ENCODE measurements around the gene CD96. TPM values are rescaled to one million over a fixed set of nuclear protein-coding genes. Genes with fewer than 3 reads are reported as not detected.
A peak's percentile ranks its signal among the peaks of the same experiment; 100 is the strongest.

Gene CD96
- total RNA-seq, 1 experiment from 2014 or later = 0.59 TPM

DNA sequence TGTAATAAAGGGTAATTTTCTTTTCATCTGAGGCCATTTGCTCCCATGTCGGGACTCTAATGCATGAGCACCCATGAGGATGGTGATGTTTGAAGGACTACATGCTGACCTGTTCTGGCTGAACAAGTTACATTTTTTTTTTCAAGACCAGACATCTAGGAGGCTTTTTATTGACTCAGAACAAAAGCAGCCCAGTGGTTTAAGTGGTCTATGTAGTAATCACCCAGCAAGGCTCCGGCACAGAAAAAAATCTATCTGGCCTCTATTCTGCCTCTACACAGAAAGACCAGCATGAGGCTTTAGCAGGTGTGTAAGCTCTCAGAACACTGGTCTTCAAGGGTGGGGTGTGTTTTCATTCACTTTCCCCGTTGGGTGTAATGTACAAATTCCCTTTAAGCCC lies 148.2 kb downstream of the CD96 start:
- intact Hi-C loops (cut with micrococcal nuclease; ENCODE audit: unreplicated experiment) = loop anchor here (1.0 kb wide), 1 partner anchor 8 kb away; no protein-coding TSS in a partner anchor
- Histone ChIP-seq H3K4me3 (ENCODE audit: low read depth, low read length) (no peak overlapping the region), H3K27me3 (replicated peaks; ENCODE audit: control insufficient read depth, insufficient read depth, low read length) (no peaks in the 10 kb centered on the region), H3K36me3 (ENCODE audit: control insufficient read depth, insufficient read depth, low read length) (no peaks in the 10 kb centered on the region), H3K9me3 (no peaks in the 10 kb centered on the region), H3K4me1 (peaks cover 50% of the 10 kb centered on the region)
- CTCF ChIA-PET = interaction anchor here (0.6 to 4.4 kb wide), 2 partner anchors 20 to 113 kb away, joined by 3 to 95 read pairs; no protein-coding TSS in a partner anchor
- Mint-ChIP-seq H3K36me3 (ENCODE audit: insufficient read depth, unreplicated experiment) (no peaks in the 10 kb centered on the region), H3K4me1 (ENCODE audit: low read depth, unreplicated experiment) (peaks cover 33% of the 10 kb centered on the region), H3K9me3 (ENCODE audit: unreplicated experiment) (no peaks in the 10 kb centered on the region), H3K27me3 (ENCODE audit: insufficient read depth, unreplicated experiment) (no peaks in the 10 kb centered on the region), H3K27ac (ENCODE audit: unreplicated experiment) (no peak overlapping the region), H3K4me3 (ENCODE audit: unreplicated experiment) (no peak overlapping the region)
- POLR2A ChIA-PET = no interaction called here
- DNase-seq = no peak
- no peak for TF ChIP-seq CTCF (IDR thresholded peaks at IDR 0.05; ENCODE audit: insufficient read depth in 1 of 2, low read depth in 1 of 2, low read length in 1 of 2, severe bottlenecking in 1 of 2, unreplicated experiment in 1 of 2)
- no TSS peak for BruUV-seq (replicated peaks)

DNA sequence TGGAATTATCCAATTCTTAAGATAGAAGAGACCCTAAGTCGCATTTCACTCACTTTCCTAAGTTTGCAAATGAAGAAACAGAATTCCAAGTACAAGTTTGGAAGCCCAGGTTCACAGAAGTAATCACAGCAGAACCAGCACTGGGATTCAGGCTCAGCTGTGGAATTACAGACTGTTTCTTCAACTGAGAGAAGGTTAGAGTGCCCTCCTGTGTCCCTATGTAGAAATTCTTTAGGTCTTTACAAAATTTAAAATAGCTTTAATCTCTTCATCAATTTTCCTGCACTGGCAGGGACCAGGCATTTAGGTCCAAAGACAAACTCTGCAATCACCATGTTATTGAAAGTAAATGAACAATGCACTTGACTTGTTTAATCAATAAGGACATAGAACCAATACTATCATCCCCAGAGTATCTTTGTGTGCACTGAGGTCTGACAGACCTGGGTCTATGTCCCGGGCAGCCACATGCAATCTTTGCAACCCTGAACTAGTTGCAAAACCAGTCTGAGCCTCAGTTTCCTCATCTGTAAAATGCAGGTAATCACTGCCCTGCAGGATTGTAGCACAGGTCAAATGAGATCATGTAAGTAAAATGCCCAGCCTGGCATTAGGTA lies 149.4 kb downstream of the CD96 start:
- Histone ChIP-seq H3K36me3 (ENCODE audit: control insufficient read depth, insufficient read depth, low read length) (no peaks in the 10 kb centered on the region), H3K4me3 (ENCODE audit: low read depth, low read length) (no peak overlapping the region), H3K27me3 (replicated peaks; ENCODE audit: control insufficient read depth, insufficient read depth, low read length) (no peaks in the 10 kb centered on the region), H3K9me3 (no peaks in the 10 kb centered on the region), H3K4me1 (peaks cover 38% of the 10 kb centered on the region)
- no TSS peak for BruUV-seq (replicated peaks)
- H3K27me3 Mint-ChIP-seq (ENCODE audit: insufficient read depth, unreplicated experiment) = no peaks in the 10 kb centered on the region
- POLR2A ChIA-PET = interaction anchor here (0.8 kb wide), 1 partner anchor 114 kb away, joined by 3 read pairs; no protein-coding TSS in a partner anchor
- peak; percentile 45 to 62 for TF ChIP-seq CTCF (IDR thresholded peaks at IDR 0.05; ENCODE audit: insufficient read depth in 1 of 2, low read depth in 1 of 2, low read length in 1 of 2, severe bottlenecking in 1 of 2, unreplicated experiment in 1 of 2)
- H3K4me3 Mint-ChIP-seq (ENCODE audit: unreplicated experiment) = no peak overlapping the region
- CTCF ChIA-PET = interaction anchor here (0.7 to 4.4 kb wide), 11 partner anchors 8 to 169 kb away, joined by 3 to 95 read pairs (median 4); no protein-coding TSS in a partner anchor
- no peaks in the 10 kb centered on the region for H3K9me3 Mint-ChIP-seq (ENCODE audit: unreplicated experiment)
- DNase-seq = peak in 1 of 2 experiments; percentile 36
- H3K4me1 Mint-ChIP-seq (ENCODE audit: low read depth, unreplicated experiment) = peaks cover 33% of the 10 kb centered on the region
- no peaks in the 10 kb centered on the region for H3K36me3 Mint-ChIP-seq (ENCODE audit: insufficient read depth, unreplicated experiment)
- no peak overlapping the region for H3K27ac Mint-ChIP-seq (ENCODE audit: unreplicated experiment)
- intact Hi-C loops (cut with micrococcal nuclease; ENCODE audit: unreplicated experiment) = loop anchor here (1.0 kb wide), 2 partner anchors 22 to 114 kb away; no protein-coding TSS in a partner anchor

- Histone ChIP-seq H3K4me1 (peaks cover 28% of the 10 kb centered on the region), H3K27me3 (replicated peaks; ENCODE audit: control insufficient read depth, insufficient read depth, low read length) (no peaks in the 10 kb centered on the region), H3K9me3 (no peaks in the 10 kb centered on the region), H3K4me3 (ENCODE audit: low read depth, low read length) (no peak overlapping the region), H3K36me3 (ENCODE audit: control insufficient read depth, insufficient read depth, low read length) (no peaks in the 10 kb centered on the region)
- no peak for DNase-seq
- Mint-ChIP-seq H3K27ac (ENCODE audit: unreplicated experiment) (no peak overlapping the region), H3K4me3 (ENCODE audit: unreplicated experiment) (peak overlapping the region; percentile 23), H3K36me3 (ENCODE audit: insufficient read depth, unreplicated experiment) (no peaks in the 10 kb centered on the region), H3K9me3 (ENCODE audit: unreplicated experiment) (no peaks in the 10 kb centered on the region), H3K4me1 (ENCODE audit: low read depth, unreplicated experiment) (peaks cover 30% of the 10 kb centered on the region), H3K27me3 (ENCODE audit: insufficient read depth, unreplicated experiment) (no peaks in the 10 kb centered on the region)
- BruUV-seq (replicated peaks) = no TSS peak
- no peak for TF ChIP-seq CTCF (IDR thresholded peaks at IDR 0.05; ENCODE audit: insufficient read depth in 1 of 2, low read depth in 1 of 2, low read length in 1 of 2, severe bottlenecking in 1 of 2, unreplicated experiment in 1 of 2)
- ChIA-PET POLR2A (no interaction called here), CTCF (interaction anchor here (1.2 to 4.4 kb wide), 4 partner anchors 23 to 115 kb away, joined by 4 to 95 read pairs (median 17); no protein-coding TSS in a partner anchor)
- intact Hi-C loops (cut with micrococcal nuclease; ENCODE audit: unreplicated experiment) = loop anchor here (1.0 kb wide), 1 partner anchor 23 kb away; no protein-coding TSS in a partner anchor
These were observed 150.9 kb downstream of the CD96 start for GRCh38 chr3:111692593-111693552.
